ENCODE data around the gene CDC20.

The CDC20 gene

GRCh38 chr1:43327549-43328292 lies 31.1 kb upstream of the CDC20 start:
- no peak for DNase-seq
- no peaks in the 10 kb centered on the region for H3K27me3 ChIP-seq (replicated peaks; ENCODE audit: control insufficient read depth, insufficient read depth, low read length, poor library complexity, severe bottlenecking)
- no peaks in the 10 kb centered on the region for H3K36me3 ChIP-seq (ENCODE audit: control insufficient read depth, insufficient read depth, low read length)
- no peaks in the 10 kb centered on the region for H3K9me3 ChIP-seq (ENCODE audit: control insufficient read depth, low read length)
- H3K27ac ChIP-seq (ENCODE audit: insufficient read depth, low read length, poor library complexity, severe bottlenecking), result no peak overlapping the region
- H3K4me3 ChIP-seq (ENCODE audit: insufficient read depth, low read depth, low read length, poor library complexity, severe bottlenecking), result no peak overlapping the region
- no peaks in the 10 kb centered on the region for H3K4me1 ChIP-seq (ENCODE audit: control insufficient read depth, insufficient read depth, low read length, poor library complexity, severe bottlenecking)

- Histone ChIP-seq H3K27me3 (replicated peaks; ENCODE audit: control insufficient read depth, insufficient read depth, low read length, poor library complexity, severe bottlenecking) (no peaks in the 10 kb centered on the region), H3K4me3 (ENCODE audit: insufficient read depth, low read depth, low read length, poor library complexity, severe bottlenecking) (no peak overlapping the region), H3K4me1 (ENCODE audit: control insufficient read depth, insufficient read depth, low read length, poor library complexity, severe bottlenecking) (no peaks in the 10 kb centered on the region), H3K9me3 (ENCODE audit: control insufficient read depth, low read length) (no peaks in the 10 kb centered on the region), H3K27ac (ENCODE audit: insufficient read depth, low read length, poor library complexity, severe bottlenecking) (no peak overlapping the region), H3K36me3 (ENCODE audit: control insufficient read depth, insufficient read depth, low read length) (no peaks in the 10 kb centered on the region)
- no peak for DNase-seq
Observed at GRCh38 chr1:43329995-43330751, 28.6 kb upstream of the CDC20 start.

DNA sequence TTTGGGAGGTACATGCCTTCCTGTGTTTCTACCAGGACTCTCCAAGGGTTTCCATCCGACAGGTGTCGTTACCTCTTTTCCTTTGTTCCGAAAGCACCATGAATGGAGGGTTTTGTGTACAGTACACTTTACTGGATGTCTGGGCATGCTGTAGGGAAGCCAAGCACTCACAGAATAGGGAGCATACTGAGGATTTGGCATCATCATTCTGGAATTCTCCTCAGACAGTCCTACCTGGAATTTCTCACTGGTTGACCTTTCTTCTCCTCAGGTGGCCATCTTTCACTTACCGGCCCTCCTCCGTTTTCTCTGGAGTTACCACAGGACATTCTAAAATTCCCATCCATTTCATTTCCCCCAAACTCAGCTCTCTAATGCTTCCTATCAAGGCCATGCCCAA lies 27.1 kb upstream of the CDC20 start:
- Histone ChIP-seq H3K27me3 (replicated peaks; ENCODE audit: control insufficient read depth, insufficient read depth, low read length, poor library complexity, severe bottlenecking) (no peaks in the 10 kb centered on the region), H3K4me1 (ENCODE audit: control insufficient read depth, insufficient read depth, low read length, poor library complexity, severe bottlenecking) (no peaks in the 10 kb centered on the region), H3K4me3 (ENCODE audit: insufficient read depth, low read depth, low read length, poor library complexity, severe bottlenecking) (no peak overlapping the region), H3K36me3 (ENCODE audit: control insufficient read depth, insufficient read depth, low read length) (no peaks in the 10 kb centered on the region), H3K9me3 (ENCODE audit: control insufficient read depth, low read length) (no peaks in the 10 kb centered on the region), H3K27ac (ENCODE audit: insufficient read depth, low read length, poor library complexity, severe bottlenecking) (no peak overlapping the region)
- DNase-seq, result no peak

DNA sequence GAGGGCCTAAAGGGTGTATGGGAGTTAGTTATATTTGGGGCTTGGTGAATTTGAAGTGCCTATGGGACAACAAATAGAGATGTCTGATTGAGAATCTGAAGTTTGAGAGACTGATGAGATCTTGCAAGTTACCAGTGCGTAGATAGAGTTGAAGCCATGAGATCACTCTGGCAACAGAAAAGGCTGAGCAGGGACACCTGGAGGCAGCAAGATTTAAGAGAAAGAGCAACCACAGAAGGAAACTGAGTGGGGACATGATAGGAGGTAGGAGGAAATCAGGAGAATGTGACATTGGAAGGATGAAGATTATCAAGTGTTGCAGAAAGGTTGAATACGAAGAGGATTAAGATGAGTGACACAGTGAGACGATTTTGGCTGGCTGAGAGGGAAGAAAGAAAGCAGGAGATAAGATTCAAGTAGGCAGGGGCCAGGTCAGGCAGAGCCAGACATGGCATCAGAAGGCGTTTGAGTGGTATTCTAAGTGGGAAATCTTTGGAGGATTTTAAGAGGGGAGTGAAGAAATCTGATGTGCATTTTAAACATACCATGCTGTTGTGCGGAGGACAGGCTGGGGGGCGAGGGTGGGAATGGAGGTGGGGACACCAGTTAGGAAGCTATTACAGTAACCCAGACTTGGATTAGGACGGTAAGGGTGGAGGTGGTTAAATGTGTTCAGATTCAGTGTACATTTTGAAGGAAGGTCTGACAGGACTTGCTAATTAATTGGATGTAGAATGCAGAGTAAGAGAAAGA lies 24.2 kb upstream of the CDC20 start:
- Histone ChIP-seq H3K27ac (ENCODE audit: insufficient read depth, low read length, poor library complexity, severe bottlenecking) (no peak overlapping the region), H3K4me1 (ENCODE audit: control insufficient read depth, insufficient read depth, low read length, poor library complexity, severe bottlenecking) (no peaks in the 10 kb centered on the region), H3K9me3 (ENCODE audit: control insufficient read depth, low read length) (no peaks in the 10 kb centered on the region), H3K36me3 (ENCODE audit: control insufficient read depth, insufficient read depth, low read length) (no peaks in the 10 kb centered on the region), H3K4me3 (ENCODE audit: insufficient read depth, low read depth, low read length, poor library complexity, severe bottlenecking) (no peak overlapping the region), H3K27me3 (replicated peaks; ENCODE audit: control insufficient read depth, insufficient read depth, low read length, poor library complexity, severe bottlenecking) (no peaks in the 10 kb centered on the region)
- DNase-seq, result no peak

- Histone ChIP-seq H3K36me3 (ENCODE audit: control insufficient read depth, insufficient read depth, low read length) (no peaks in the 10 kb centered on the region), H3K4me1 (ENCODE audit: control insufficient read depth, insufficient read depth, low read length, poor library complexity, severe bottlenecking) (no peaks in the 10 kb centered on the region), H3K4me3 (ENCODE audit: insufficient read depth, low read depth, low read length, poor library complexity, severe bottlenecking) (no peak within 1 kb of the TSS), H3K27me3 (replicated peaks; ENCODE audit: control insufficient read depth, insufficient read depth, low read length, poor library complexity, severe bottlenecking) (no peaks in the 10 kb centered on the region), H3K27ac (ENCODE audit: insufficient read depth, low read length, poor library complexity, severe bottlenecking) (no peak within 1 kb of the TSS), H3K9me3 (ENCODE audit: control insufficient read depth, low read length) (no peaks in the 10 kb centered on the region)
- DNase-seq, result no peak
Observed at GRCh38 chr1:43337588-43337987, 21.2 kb upstream of the CDC20 start, which contains the start of gene MPL. Gene MPL (plus strand): TSS chr1:43337818. CDS start chr1:43337849, 31 bp downstream.

GRCh38 chr1:43338001-43338400 lies 20.8 kb upstream of the CDC20 start:
- H3K4me1 ChIP-seq (ENCODE audit: control insufficient read depth, insufficient read depth, low read length, poor library complexity, severe bottlenecking), result no peaks in the 10 kb centered on the region
- no peak overlapping the region for H3K4me3 ChIP-seq (ENCODE audit: insufficient read depth, low read depth, low read length, poor library complexity, severe bottlenecking)
- H3K36me3 ChIP-seq (ENCODE audit: control insufficient read depth, insufficient read depth, low read length), result no peaks in the 10 kb centered on the region
- DNase-seq, result no peak
- no peaks in the 10 kb centered on the region for H3K27me3 ChIP-seq (replicated peaks; ENCODE audit: control insufficient read depth, insufficient read depth, low read length, poor library complexity, severe bottlenecking)
- H3K27ac ChIP-seq (ENCODE audit: insufficient read depth, low read length, poor library complexity, severe bottlenecking), result no peak overlapping the region
- no peaks in the 10 kb centered on the region for H3K9me3 ChIP-seq (ENCODE audit: control insufficient read depth, low read length)

DNA sequence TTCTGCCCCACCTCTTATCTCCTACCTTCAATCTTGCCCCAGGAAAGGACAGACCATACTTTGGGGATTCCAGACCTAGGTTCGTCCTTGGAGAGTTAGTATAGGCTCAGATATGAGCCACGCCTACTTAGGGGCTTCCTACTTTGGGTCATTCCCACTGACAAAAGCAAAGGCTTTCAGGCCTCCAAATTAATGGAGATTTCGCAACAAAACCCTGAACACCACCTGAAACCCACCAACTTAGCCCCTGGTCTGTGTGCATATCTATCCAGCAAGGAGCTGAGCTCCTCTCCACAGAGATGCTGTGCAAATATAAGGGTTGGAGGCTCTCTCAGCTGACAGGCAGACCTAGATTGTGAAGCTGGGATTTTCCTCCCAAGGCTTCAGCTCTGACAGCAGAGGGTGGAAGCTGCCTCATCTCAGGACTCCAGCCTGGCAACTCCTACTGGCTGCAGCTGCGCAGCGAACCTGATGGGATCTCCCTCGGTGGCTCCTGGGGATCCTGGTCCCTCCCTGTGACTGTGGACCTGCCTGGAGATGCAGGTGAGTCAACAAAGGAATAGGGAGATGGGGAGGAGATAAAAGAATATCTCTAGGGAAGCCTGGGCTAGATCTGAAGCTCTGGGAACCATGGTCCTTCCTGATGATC lies 19.1 kb upstream of the CDC20 start:
- Histone ChIP-seq H3K4me3 (ENCODE audit: insufficient read depth, low read depth, low read length, poor library complexity, severe bottlenecking) (no peak overlapping the region), H3K27ac (ENCODE audit: insufficient read depth, low read length, poor library complexity, severe bottlenecking) (no peak overlapping the region), H3K27me3 (replicated peaks; ENCODE audit: control insufficient read depth, insufficient read depth, low read length, poor library complexity, severe bottlenecking) (no peaks in the 10 kb centered on the region), H3K36me3 (ENCODE audit: control insufficient read depth, insufficient read depth, low read length) (no peaks in the 10 kb centered on the region), H3K9me3 (ENCODE audit: control insufficient read depth, low read length) (no peaks in the 10 kb centered on the region), H3K4me1 (ENCODE audit: control insufficient read depth, insufficient read depth, low read length, poor library complexity, severe bottlenecking) (no peaks in the 10 kb centered on the region)
- no peak for DNase-seq

DNA sequence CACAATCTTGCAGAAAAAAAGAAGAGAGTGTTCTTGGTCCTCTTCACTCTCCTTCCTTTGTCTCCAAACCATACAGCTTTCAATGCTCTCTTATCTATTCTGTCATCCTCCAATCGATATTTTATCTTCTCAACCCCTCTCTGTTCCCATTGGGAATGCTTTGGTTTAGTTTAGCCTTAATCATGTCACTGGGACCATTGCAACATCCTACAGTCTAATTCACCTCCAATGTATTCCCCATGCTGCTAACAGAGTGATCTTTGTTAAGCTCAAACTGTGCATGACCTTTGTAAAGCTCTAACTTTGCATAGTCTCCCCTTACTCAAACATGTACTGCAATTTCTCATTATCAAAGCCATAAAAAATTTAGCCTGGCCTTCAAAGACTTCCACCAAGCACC lies 18.2 kb upstream of the CDC20 start:
- H3K27ac ChIP-seq (ENCODE audit: insufficient read depth, low read length, poor library complexity, severe bottlenecking), result no peak overlapping the region
- no peaks in the 10 kb centered on the region for H3K27me3 ChIP-seq (replicated peaks; ENCODE audit: control insufficient read depth, insufficient read depth, low read length, poor library complexity, severe bottlenecking)
- DNase-seq, result no peak
- no peaks in the 10 kb centered on the region for H3K4me1 ChIP-seq (ENCODE audit: control insufficient read depth, insufficient read depth, low read length, poor library complexity, severe bottlenecking)
- no peak overlapping the region for H3K4me3 ChIP-seq (ENCODE audit: insufficient read depth, low read depth, low read length, poor library complexity, severe bottlenecking)
- H3K36me3 ChIP-seq (ENCODE audit: control insufficient read depth, insufficient read depth, low read length), result no peaks in the 10 kb centered on the region
- no peaks in the 10 kb centered on the region for H3K9me3 ChIP-seq (ENCODE audit: control insufficient read depth, low read length)

GRCh38 chr1:43344267-43344850 lies 14.4 kb upstream of the CDC20 start:
- Histone ChIP-seq H3K9me3 (ENCODE audit: control insufficient read depth, low read length) (no peaks in the 10 kb centered on the region), H3K36me3 (ENCODE audit: control insufficient read depth, insufficient read depth, low read length) (no peaks in the 10 kb centered on the region), H3K4me3 (ENCODE audit: insufficient read depth, low read depth, low read length, poor library complexity, severe bottlenecking) (no peak overlapping the region)

More at GRCh38 chr1:43344267-43344850, 14.4 kb upstream of the CDC20 start:
- no peak overlapping the region for H3K27ac ChIP-seq (ENCODE audit: insufficient read depth, low read length, poor library complexity, severe bottlenecking)
- no peaks in the 10 kb centered on the region for H3K27me3 ChIP-seq (replicated peaks; ENCODE audit: control insufficient read depth, insufficient read depth, low read length, poor library complexity, severe bottlenecking)
- no peak for DNase-seq
- no peaks in the 10 kb centered on the region for H3K4me1 ChIP-seq (ENCODE audit: control insufficient read depth, insufficient read depth, low read length, poor library complexity, severe bottlenecking)

Measured in effector memory CD4-positive, alpha-beta T cell (primary cell).